Caco-2 (cell line): Measurements from ENCODE around the gene LATS2. TPM values are rescaled to one million over a fixed set of nuclear protein-coding genes. Genes with fewer than 3 reads are reported as not detected.

ENCODE experiments used
- BruUV-seq: library from RNA; stranded (reverse); fragments of 400-500 nt; replicated peaks from 2 replicates; lab custom pipeline; 2021; lab: Mats Ljungman, UMichigan
- CTCF ChIA-PET: fragments of 300-600 bp; sonication (Branson Sonifier 250); formaldehyde crosslinking; loops from one replicate; lab custom pipeline; 2022; ENCODE audit warnings: antibody characterized with exemption; lab: Charles Lee
- POLR2A ChIA-PET: fragments of 300-600 bp; sonication (Branson Sonifier 250); formaldehyde crosslinking; loops from one replicate; lab custom pipeline; 2022; ENCODE audit warnings: antibody characterized with exemption; lab: Charles Lee
- DNase-seq, 2 experiments: peaks; one replicate each; pipeline versions ENCODE4 v3.0.0 to v3.0.0-alpha.2; 2020 to 2022
- H3K27me3 ChIP-seq: replicated peaks from 2 replicates; pipeline ENCODE4 v1.6.0; 2011; ENCODE audit warnings: low read length; ENCODE audit not compliant: control insufficient read depth, insufficient read depth
- H3K36me3 ChIP-seq: 2 replicates; pipeline ENCODE4 v1.5.1; 2011; ENCODE audit warnings: low read length; ENCODE audit not compliant: control insufficient read depth, insufficient read depth
- H3K4me1 ChIP-seq: fragments of 250-450 bp; sonication (Bioruptor Pico); 2 replicates; pipeline ENCODE4 v1.5.1; 2020; ENCODE audit warnings: mild to moderate bottlenecking
- H3K4me3 ChIP-seq: 2 replicates; pipeline ENCODE4 v1.5.1; 2011; ENCODE audit warnings: low read depth, mild to moderate bottlenecking, control low read depth, low read length
- H3K9me3 ChIP-seq: fragments of 250-450 bp; sonication (Bioruptor Pico); 2 replicates; pipeline ENCODE4 v1.5.1; 2020; ENCODE audit warnings: mild to moderate bottlenecking, moderate library complexity
- H3K27ac Mint-ChIP-seq: one replicate; pipeline ENCODE4 v1.8.0; 2022; ENCODE audit warnings: mixed read lengths; ENCODE audit not compliant: unreplicated experiment
- H3K27me3 Mint-ChIP-seq: one replicate; pipeline ENCODE4 v1.8.0; 2022; ENCODE audit warnings: mixed read lengths; ENCODE audit not compliant: insufficient read depth, unreplicated experiment
- H3K36me3 Mint-ChIP-seq: one replicate; pipeline ENCODE4 v1.8.0; 2022; ENCODE audit warnings: mild to moderate bottlenecking, mixed read lengths; ENCODE audit not compliant: insufficient read depth, unreplicated experiment
- H3K4me1 Mint-ChIP-seq: one replicate; pipeline ENCODE4 v1.8.0; 2022; ENCODE audit warnings: low read depth, mixed read lengths; ENCODE audit not compliant: unreplicated experiment
- H3K4me3 Mint-ChIP-seq: one replicate; pipeline ENCODE4 v1.8.0; 2022; ENCODE audit warnings: mild to moderate bottlenecking, moderate library complexity, mixed read lengths; ENCODE audit not compliant: unreplicated experiment
- H3K9me3 Mint-ChIP-seq: one replicate; pipeline ENCODE4 v1.8.0; 2022; ENCODE audit warnings: mixed read lengths; ENCODE audit not compliant: unreplicated experiment
- CTCF ChIP-seq, 2 experiments: fragments of 200-600 bp in 1 of 2; IDR thresholded peaks; 1 replicate in 1 of 2; 2 replicates in 1 of 2; pipeline versions ENCODE4 v1.5.1 to v1.8.0; 2011 to 2022; ENCODE audit warnings: antibody characterized with exemption in 1 of 2, control low read depth in 1 of 2, inconsistent platforms in 1 of 2, low read depth in 1 of 2, low read length in 1 of 2, mild to moderate bottlenecking in 1 of 2, moderate library complexity in 1 of 2; ENCODE audit not compliant: insufficient read depth in 1 of 2, severe bottlenecking in 1 of 2, unreplicated experiment in 1 of 2
- intact Hi-C: fragments of 100-400 bp; cut with micrococcal nuclease; formaldehyde crosslinking; loops from one replicate; pipeline ENCODE4 v1.10.0; 2022; ENCODE audit not compliant: unreplicated experiment
- total RNA-seq: library from RNA; stranded (reverse); gene quantifications from 2 replicates; pipeline ENCODE4 v1.2.3, GENCODE V29; 2022

Gene LATS2
- total RNA-seq, 1 experiment from 2014 or later, result 45.6 TPM

GRCh38 chr13:20988909-20989655 lies 72.3 kb downstream of the LATS2 start:
- TF ChIP-seq CTCF (IDR thresholded peaks at IDR 0.05; ENCODE audit: insufficient read depth in 1 of 2, low read depth in 1 of 2, low read length in 1 of 2, severe bottlenecking in 1 of 2, unreplicated experiment in 1 of 2), result no peak
- intact Hi-C loops, result no loop called here
- Mint-ChIP-seq H3K9me3 (no peaks in the 10 kb centered on the region), H3K4me1 (no peaks in the 10 kb centered on the region), H3K27ac (peak overlapping the region; percentile 28), H3K36me3 (peaks cover 94% of the 10 kb centered on the region), H3K4me3 (no peak overlapping the region), H3K27me3 (no peaks in the 10 kb centered on the region)
- no TSS peak for BruUV-seq
- no peaks in the 10 kb centered on the region for H3K4me1 ChIP-seq
- ChIA-PET CTCF (no interaction called here), POLR2A (no interaction called here)
- no peaks in the 10 kb centered on the region for H3K9me3 ChIP-seq
- no peak overlapping the region for H3K4me3 ChIP-seq
- no peaks in the 10 kb centered on the region for H3K27me3 ChIP-seq
- H3K36me3 ChIP-seq, result peaks cover 10% of the 10 kb centered on the region
- no peak for DNase-seq

GRCh38 chr13:20988033-20988908 lies 73.1 kb downstream of the LATS2 start:
- H3K4me3 ChIP-seq, result no peak overlapping the region
- Mint-ChIP-seq H3K27ac (no peak overlapping the region), H3K4me1 (no peaks in the 10 kb centered on the region), H3K9me3 (no peaks in the 10 kb centered on the region), H3K27me3 (no peaks in the 10 kb centered on the region), H3K36me3 (peaks cover 94% of the 10 kb centered on the region), H3K4me3 (no peak overlapping the region)
- no peaks in the 10 kb centered on the region for H3K9me3 ChIP-seq
- DNase-seq, result no peak
- ChIA-PET POLR2A (no interaction called here), CTCF (interaction anchor here (1.4 kb wide), 1 partner anchor 45 kb away, joined by 3 read pairs; no protein-coding TSS in a partner anchor)
- intact Hi-C loops, result no loop called here
- H3K36me3 ChIP-seq, result peaks cover 10% of the 10 kb centered on the region
- H3K27me3 ChIP-seq, result no peaks in the 10 kb centered on the region
- TF ChIP-seq CTCF (IDR thresholded peaks at IDR 0.05; ENCODE audit: insufficient read depth in 1 of 2, low read depth in 1 of 2, low read length in 1 of 2, severe bottlenecking in 1 of 2, unreplicated experiment in 1 of 2), result no peak
- no TSS peak for BruUV-seq
- no peaks in the 10 kb centered on the region for H3K4me1 ChIP-seq

GRCh38 chr13:20987599-20987998 lies 73.8 kb downstream of the LATS2 start:
- peaks cover 94% of the 10 kb centered on the region for H3K36me3 Mint-ChIP-seq
- no peak for DNase-seq
- H3K4me1 Mint-ChIP-seq, result no peaks in the 10 kb centered on the region
- intact Hi-C loops, result no loop called here
- Histone ChIP-seq H3K4me3 (no peak overlapping the region), H3K9me3 (no peaks in the 10 kb centered on the region), H3K36me3 (peaks cover 12% of the 10 kb centered on the region), H3K27me3 (no peaks in the 10 kb centered on the region), H3K4me1 (no peaks in the 10 kb centered on the region)
- TF ChIP-seq CTCF (IDR thresholded peaks at IDR 0.05; ENCODE audit: insufficient read depth in 1 of 2, low read depth in 1 of 2, low read length in 1 of 2, severe bottlenecking in 1 of 2, unreplicated experiment in 1 of 2), result no peak
- H3K27ac Mint-ChIP-seq, result no peak overlapping the region
- no peaks in the 10 kb centered on the region for H3K27me3 Mint-ChIP-seq
- CTCF ChIA-PET, result interaction anchor here (1.4 kb wide), 1 partner anchor 44 kb away, joined by 3 read pairs; no protein-coding TSS in a partner anchor
- no TSS peak for BruUV-seq
- no peak overlapping the region for H3K4me3 Mint-ChIP-seq
- POLR2A ChIA-PET, result no interaction called here
- no peaks in the 10 kb centered on the region for H3K9me3 Mint-ChIP-seq
